ENCODE measurements around the gene OLFML3.

GRCh38 chr1:114022877-114023276 lies 43.6 kb downstream of the OLFML3 start:
- TF ChIP-seq CTCF (IDR thresholded peaks at IDR 0.05): no peak
- TF ChIP-seq POLR2A (IDR thresholded peaks at IDR 0.05): no peak
